Measurements from ENCODE around the gene C1QL1.
"Not testable (repeated sequence)": the region's sequence is repeated elsewhere in the genome, so short reads cannot be mapped to it uniquely, and the experiment has no call there.

The C1QL1 gene

DNA sequence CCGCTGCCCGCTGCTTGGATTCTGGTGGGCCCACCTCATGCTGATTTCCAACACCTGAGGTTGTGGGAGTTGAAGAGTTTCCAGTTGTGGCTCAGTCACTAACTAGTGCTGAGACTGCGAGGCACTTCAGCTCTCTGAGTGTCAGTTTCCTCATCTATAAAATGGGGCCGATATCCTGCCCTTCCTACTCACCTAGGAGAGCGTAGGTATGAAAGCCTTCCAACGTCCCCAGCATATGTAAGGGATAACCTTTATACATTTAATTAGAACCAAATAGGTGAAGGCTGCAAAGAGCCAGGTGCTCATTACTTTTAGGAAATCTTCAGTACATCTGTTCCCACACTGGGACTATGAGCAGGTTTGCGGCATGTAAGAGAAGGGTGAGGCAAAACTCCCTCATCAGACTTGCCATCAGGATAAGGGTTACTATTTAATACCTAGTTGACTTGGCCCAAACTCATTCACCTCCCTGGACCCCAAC, 19.7 kb downstream of the C1QL1 start:
- peak overlapping the region; percentile 65 for H3K4me3 ChIP-seq (ENCODE audit: low read depth, low read length)
- DNase-seq (ENCODE audit: low read depth) = no peak
- TF ChIP-seq, protein P1, sequence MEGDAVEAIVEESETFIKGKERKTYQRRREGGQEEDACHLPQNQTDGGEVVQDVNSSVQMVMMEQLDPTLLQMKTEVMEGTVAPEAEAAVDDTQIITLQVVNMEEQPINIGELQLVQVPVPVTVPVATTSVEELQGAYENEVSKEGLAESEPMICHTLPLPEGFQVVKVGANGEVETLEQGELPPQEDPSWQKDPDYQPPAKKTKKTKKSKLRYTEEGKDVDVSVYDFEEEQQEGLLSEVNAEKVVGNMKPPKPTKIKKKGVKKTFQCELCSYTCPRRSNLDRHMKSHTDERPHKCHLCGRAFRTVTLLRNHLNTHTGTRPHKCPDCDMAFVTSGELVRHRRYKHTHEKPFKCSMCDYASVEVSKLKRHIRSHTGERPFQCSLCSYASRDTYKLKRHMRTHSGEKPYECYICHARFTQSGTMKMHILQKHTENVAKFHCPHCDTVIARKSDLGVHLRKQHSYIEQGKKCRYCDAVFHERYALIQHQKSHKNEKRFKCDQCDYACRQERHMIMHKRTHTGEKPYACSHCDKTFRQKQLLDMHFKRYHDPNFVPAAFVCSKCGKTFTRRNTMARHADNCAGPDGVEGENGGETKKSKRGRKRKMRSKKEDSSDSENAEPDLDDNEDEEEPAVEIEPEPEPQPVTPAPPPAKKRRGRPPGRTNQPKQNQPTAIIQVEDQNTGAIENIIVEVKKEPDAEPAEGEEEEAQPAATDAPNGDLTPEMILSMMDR (IDR thresholded peaks at IDR 0.05; ENCODE audit: low read depth, low read length, missing control alignments) = no peak

DNA sequence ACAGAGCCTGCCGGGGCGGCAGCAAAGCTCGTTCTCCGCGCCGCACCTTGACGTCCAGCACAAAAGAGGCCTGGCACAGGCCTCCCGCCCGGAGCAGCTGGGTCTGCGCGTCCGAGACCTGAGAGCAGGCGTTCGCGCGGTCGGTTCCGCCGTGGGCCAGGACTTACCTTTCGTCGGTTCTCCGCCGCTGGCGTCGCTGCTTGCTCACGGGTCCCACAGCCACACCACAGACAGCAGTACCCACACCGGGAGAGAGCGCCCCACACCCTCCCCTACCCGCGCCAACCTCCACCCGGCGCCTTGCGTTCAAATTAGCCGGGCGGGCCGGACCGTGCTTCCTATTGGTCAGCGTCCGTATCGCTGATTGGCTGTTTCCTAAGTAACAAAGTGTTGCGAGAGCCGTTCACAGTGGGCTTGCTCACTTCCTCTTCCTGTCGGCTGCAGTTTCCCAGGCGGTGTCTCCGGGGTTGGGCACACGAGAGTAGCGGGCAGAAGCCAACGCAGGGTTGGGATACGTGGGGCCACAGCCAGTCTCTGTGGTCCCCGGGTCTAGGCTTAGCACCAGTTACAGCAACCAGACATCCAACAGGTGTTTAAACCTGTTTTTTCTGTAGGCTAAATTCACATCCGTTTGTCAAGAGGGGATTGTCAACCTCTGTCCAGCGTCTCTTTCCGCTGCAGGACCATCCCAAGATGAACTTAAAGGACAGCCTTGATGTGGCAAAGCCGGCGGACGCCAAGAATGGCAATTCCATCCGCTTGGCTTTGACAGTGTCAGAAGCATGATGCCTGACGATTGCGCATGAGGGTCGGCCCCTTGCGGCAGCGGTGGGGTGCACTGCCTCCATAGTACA, 20.4 kb downstream of the C1QL1 start, which contains the start of gene KIF18B:
KIF18B (minus strand) TSS at position 313 of the 854 bp plus-strand sequence. CDS start 11,429 bp downstream, outside the sequence.
- peak; percentile 95 for DNase-seq (ENCODE audit: low read depth)
- TF ChIP-seq, protein P1 (IDR thresholded peaks at IDR 0.05; ENCODE audit: low read depth, low read length, missing control alignments) = no peak
- peak within 1 kb of the TSS; percentile 65 for H3K4me3 ChIP-seq (ENCODE audit: low read depth, low read length)

DNA sequence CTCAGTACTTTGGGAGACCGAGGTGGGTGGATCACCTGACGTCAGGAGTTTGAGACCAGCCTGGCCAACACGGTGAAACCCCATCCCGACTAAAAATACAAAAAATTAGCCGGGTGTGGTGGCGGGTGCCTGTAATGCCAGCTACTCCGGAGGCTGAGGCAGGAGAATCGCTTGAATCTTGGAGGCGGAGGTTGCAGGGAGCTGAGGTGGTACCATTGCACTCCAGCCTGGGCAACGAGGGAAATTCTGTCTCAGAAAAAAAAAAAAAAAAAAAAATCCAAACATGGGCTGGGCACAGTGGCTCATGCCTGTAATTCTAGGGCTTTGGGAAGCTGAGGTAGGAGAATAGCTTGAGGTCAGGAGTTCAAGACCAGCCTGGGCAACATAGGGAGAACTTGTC, 22.5 kb downstream of the C1QL1 start:
- not testable (repeated sequence) for H3K4me3 ChIP-seq (ENCODE audit: low read depth, low read length); DNase-seq (ENCODE audit: low read depth)

DNA sequence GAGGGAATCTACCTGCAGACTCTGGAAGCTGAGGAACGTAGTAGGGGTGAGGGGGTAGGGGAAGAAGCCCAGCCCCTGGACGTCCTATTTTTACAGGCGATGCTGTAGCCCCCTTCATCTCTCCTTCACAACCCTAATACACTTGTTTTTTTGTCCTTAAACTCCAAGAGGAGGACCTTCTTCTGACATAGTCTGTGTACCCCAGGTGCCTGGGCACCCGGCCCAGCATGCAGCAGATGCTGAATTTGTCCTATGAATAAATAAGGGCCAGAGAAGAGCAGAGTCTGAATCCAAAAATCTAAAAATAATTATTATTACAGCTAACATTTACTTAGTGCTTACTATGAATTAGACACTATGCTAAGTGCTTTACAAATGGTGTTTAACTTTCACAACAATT, 25.6 kb downstream of the C1QL1 start:
- TF ChIP-seq, protein P1 (IDR thresholded peaks at IDR 0.05; ENCODE audit: low read depth, low read length, missing control alignments) = no peak
- no peak for DNase-seq (ENCODE audit: low read depth)
- H3K4me3 ChIP-seq (ENCODE audit: low read depth, low read length) = no peak overlapping the region

DNA sequence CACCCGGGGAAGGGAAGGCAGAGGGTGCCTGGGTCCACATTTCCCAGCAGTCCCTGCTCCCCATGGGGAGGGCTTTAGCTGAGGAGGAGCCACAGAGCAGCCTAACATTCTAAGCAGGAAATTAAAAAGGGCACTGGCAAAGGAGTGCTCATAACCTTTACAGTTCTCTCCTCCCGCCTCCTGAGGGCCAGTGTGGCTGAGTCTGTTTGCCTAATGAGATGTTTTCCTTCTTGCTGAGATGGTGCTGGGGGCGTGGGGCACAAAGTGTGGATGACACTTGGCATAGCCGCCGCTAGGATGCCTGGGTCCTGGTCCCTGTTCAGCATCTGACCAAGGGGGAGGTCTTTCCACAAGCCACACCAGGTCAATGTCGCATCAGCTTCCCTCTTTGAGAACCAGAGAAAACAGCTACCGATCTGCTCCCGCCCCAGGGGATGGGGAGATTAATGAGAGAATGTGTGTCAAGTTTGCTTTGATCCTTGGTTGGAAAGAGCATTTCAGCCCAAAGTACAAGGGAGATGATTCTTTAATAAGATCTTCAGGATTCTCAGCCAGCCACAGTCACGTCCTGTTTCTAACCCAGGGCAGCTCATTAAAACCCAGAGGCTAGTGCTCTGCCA, 26.3 kb downstream of the C1QL1 start:
- no peak overlapping the region for H3K4me3 ChIP-seq (ENCODE audit: low read depth, low read length)
- TF ChIP-seq, protein P1 (IDR thresholded peaks at IDR 0.05; ENCODE audit: low read depth, low read length, missing control alignments) = no peak
- DNase-seq (ENCODE audit: low read depth) = no peak

DNA sequence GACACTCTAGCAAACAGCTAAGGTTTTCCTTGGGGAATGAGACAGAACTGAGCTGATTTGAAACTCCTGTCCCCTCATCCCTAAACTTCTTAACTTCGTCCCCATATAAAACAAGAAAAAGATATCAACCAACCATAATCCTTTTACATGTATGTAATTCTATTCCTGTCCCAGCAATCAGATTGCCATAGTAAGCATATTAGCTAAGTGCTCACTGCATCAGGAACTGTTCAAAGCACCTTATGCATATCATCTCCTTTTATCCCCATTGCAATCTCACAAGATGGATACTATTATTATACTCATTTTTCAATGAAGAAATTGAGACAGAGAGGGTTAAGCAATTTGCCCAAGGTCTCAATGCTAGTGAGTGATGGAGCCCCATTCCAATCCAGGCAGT, 27.3 kb downstream of the C1QL1 start:
- TF ChIP-seq, protein P1 (IDR thresholded peaks at IDR 0.05; ENCODE audit: low read depth, low read length, missing control alignments) = no peak
- DNase-seq (ENCODE audit: low read depth) = no peak
- H3K4me3 ChIP-seq (ENCODE audit: low read depth, low read length) = no peak overlapping the region

DNA sequence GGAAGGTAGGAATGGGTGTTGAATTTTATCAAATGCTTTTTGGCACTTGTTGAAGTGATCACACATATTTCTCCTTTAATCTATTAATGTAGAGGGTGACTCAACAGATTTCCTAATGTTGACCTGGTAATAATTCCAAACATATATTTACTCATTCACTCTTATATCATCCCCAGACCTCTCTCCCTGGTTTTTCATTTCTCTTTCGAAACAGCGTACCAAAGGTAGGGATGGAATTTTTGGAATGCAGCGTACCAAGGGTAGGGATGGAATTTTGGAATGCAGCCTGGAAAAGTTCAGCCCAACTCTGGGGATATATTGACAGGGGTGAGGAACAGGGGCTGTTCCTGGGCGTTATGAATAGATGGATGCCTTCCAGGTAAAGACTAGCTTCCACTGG, 27.8 kb downstream of the C1QL1 start:
- TF ChIP-seq, protein P1 (IDR thresholded peaks at IDR 0.05; ENCODE audit: low read depth, low read length, missing control alignments) = no peak
- no peak for DNase-seq (ENCODE audit: low read depth)
- no peak overlapping the region for H3K4me3 ChIP-seq (ENCODE audit: low read depth, low read length)

Data from GM12864 (cell line).